ENCODE measurements around the gene DCANP1.
A peak's percentile ranks its signal among the peaks of the same experiment; 100 is the strongest.

The DCANP1 gene

GRCh38 chr5:135478938-135479337, 31.8 kb upstream of the DCANP1 start:
- no peak for DNase-seq

GRCh38 chr5:135477613-135478066, 30.5 kb upstream of the DCANP1 start:
- no peak for DNase-seq

GRCh38 chr5:135476615-135477581, 29.8 kb upstream of the DCANP1 start:
- DNase-seq: no peak

GRCh38 chr5:135473956-135474670, 27.0 kb upstream of the DCANP1 start:
- DNase-seq: no peak

- DNase-seq: no peak
Observed at GRCh38 chr5:135472141-135472540, 25.0 kb upstream of the DCANP1 start.

DNA sequence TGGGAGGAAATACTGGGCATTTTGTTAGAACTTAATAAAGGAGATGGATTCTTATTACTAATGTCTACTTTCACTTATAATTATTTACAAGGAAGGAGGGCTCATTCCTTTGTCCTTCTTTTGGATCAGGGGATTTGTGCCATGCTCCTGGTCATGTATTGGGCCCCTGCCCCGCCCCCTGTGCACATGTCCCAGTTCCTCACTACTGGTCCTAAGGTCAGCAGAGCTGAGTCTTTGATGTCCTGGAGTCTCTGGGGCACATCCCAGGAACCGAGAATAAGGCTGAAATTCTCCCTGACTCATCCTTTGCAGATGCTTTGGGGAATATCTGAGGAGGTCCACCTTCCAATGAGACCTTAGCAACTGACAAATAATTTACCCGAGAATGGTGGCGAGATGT, 24.6 kb upstream of the DCANP1 start:
- DNase-seq: no peak

GRCh38 chr5:135469911-135470310, 22.8 kb upstream of the DCANP1 start:
- no peak for DNase-seq

- no peak for DNase-seq
Observed at GRCh38 chr5:135468541-135468940, 21.4 kb upstream of the DCANP1 start.

DNA sequence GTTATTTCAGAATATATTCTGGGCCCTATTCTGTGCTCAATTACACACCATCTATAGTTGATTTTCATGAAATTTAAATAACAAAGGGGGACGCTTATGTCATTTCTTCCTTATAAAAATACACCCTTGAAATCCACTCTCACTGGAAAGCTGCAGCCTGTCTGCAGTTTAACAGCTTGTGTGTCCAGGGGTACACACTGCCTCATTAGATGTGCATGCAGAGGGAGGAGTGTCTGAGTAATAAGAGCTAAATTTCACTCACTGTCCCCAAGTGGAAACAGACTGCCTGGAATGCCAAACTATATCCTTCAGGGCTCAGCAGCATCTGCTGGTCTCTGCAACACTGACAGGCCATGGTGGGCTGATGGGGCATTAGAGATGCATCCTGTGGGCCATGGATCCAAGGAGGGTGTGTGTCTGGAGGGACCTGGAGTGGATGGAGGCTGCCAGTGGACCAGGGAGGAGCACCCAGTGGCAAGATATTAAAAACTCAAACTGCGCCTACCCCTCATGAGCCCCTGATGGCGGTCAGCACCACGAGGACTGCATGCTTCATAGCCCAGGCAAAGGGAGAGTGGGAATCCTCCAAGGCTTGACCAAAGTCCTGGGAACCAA, 20.8 kb upstream of the DCANP1 start:
- DNase-seq: no peak

DNA sequence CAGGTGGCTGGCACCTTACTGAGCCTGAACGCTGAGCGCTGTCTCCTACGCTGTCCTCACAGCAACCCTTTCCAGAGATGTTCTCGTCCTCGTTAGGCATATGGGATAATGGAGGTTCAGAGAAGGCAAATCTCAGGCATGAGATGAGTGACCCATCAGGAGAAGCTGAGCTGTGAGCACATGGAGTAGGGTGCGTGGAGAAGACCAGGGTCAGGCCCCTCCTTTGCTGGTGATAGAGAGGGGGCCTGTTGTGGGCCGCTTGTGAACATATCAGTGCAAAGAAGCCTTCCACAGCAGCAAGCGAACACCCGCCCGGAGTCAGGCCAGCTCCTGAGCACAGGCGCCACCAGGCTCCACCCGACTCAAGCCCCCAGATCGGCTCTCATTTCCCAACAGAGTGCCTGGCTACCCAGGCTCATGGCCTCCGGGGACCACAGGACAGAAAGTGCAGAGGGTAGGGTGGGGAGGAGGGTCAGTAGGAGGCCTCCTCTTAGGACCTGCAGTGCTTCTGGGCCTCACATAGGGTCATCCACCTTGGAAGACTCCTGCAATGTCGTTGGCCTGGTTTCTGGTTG, 20.0 kb upstream of the DCANP1 start:
- no peak for DNase-seq

- peak; percentile 51 for DNase-seq
Observed at GRCh38 chr5:135466178-135467050, 19.3 kb upstream of the DCANP1 start.

GRCh38 chr5:135465391-135466122, 18.4 kb upstream of the DCANP1 start:
- no peak for DNase-seq

- DNase-seq: peak; percentile 59
Observed at GRCh38 chr5:135462304-135462703, 15.2 kb upstream of the DCANP1 start.

- DNase-seq: no peak
Observed at GRCh38 chr5:135461481-135462151, 14.5 kb upstream of the DCANP1 start.

DNA sequence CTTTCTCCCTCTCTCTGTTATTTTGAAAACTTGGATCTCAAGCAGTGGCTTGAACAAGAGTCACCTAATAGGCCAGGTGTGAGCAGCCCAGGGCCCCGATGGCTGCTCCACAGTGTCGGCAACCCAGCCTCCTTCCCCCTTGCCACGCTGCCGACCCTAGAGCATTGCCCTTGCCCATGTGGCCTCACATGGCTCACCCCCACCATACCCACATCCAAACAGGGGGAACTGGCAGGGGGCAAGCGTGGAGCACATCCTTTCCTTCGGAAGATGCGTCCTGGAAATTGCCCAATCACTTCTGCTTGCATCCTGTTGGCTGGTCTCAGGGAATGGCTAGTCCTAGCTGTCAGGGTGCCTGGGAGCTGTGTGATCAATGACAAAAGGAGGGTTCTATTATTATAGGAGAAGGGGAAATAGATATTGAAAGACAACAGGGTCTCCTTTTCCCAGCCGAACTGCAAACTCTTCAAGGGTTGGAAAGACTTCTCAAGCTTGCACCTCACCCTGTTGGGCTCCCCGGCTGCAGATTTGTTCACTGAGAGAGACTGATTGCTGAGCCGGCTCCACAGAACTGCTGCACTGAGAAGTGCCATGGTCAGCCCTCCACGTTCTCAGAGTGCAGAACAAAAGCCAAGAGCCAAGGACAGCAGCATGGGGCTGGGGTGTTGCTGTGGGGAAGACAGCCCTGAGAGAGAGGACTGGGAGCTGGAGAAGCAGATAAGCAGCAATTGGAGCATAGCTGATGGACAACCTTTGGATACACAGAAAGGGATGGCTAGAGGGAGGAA, 13.3 kb upstream of the DCANP1 start:
- no peak for DNase-seq

GRCh38 chr5:135458921-135459331, 11.8 kb upstream of the DCANP1 start:
- no peak for DNase-seq

GRCh38 chr5:135458356-135458755, 11.2 kb upstream of the DCANP1 start:
- DNase-seq: no peak

DNA sequence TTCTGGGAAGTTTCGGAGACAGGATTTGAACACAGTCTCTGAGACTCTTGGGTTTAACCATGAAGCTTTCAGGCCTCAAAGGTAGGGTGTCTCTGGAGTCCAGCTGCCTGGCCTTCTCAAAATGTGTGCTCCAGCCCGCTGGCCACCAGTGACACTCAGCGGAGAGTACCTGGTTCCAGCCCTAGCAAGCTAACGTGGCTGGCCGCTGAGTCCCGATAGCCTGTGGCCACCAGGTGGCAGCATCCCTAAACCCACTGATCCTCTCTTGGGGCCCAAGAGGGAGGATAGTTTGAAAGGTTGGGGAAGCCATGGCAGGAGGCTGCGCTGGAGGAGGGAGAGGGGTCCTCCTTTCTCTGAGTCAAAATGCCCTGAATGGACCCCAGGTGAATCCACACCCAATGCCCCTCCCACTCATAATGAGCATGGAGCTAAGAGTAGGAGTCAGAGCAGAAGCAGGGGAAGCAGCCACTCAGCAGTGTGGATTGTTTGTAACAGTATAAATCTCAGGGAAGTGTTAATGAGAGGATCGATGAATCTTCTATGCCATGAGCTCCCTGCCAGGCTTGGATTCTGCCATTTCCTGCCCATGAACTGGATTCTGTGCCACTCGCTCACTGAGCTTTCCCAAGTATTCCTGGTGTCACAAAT, 10.4 kb upstream of the DCANP1 start:
- DNase-seq: peak; percentile 35
